Islet precursor cell (in vitro differentiated cells): ENCODE data around the gene MRGPRX3.
"Not testable (repeated sequence)": the region's sequence is repeated elsewhere in the genome, so short reads cannot be mapped to it uniquely, and the experiment has no call there.

Source experiments
- DNase-seq: peaks from one replicate; pipeline ENCODE4 v3.0.0-alpha.2; 2018

MRGPRX3 gene

GRCh38 chr11:18132341-18132740 is at the start of gene MRGPRX3:
Gene MRGPRX3 (plus strand): TSS chr11:18132571. CDS start chr11:18137203, 4,632 bp downstream.
- no peak for DNase-seq

- no peak for DNase-seq
These were observed 44.0 kb upstream of the MRGPRX3 start for GRCh38 chr11:18088366-18088765.

GRCh38 chr11:18088966-18089365 is 43.4 kb upstream of the MRGPRX3 start:
- no peak for DNase-seq

- no peak for DNase-seq
These were observed 40.6 kb upstream of the MRGPRX3 start for GRCh38 chr11:18091731-18092130.

GRCh38 chr11:18093959-18094358 is 38.4 kb upstream of the MRGPRX3 start:
- no peak for DNase-seq

- DNase-seq, result no peak
These were observed 31.3 kb upstream of the MRGPRX3 start for GRCh38 chr11:18100926-18101656.

- no peak for DNase-seq
These were observed 27.1 kb upstream of the MRGPRX3 start for GRCh38 chr11:18105086-18105801.

GRCh38 chr11:18105802-18106574 is 26.4 kb upstream of the MRGPRX3 start, which contains the start of gene SAAL1:
Gene SAAL1 (minus strand): TSS chr11:18106082. CDS start chr11:18106041, 41 bp downstream.
- peak; percentile 90 for DNase-seq

- no peak for DNase-seq
These were observed 25.7 kb upstream of the MRGPRX3 start for GRCh38 chr11:18106688-18107087.

- no peak for DNase-seq
These were observed 24.1 kb upstream of the MRGPRX3 start for GRCh38 chr11:18108254-18108653.

GRCh38 chr11:18111005-18111404 is 21.4 kb upstream of the MRGPRX3 start:
- no peak for DNase-seq

GRCh38 chr11:18115360-18116127 is 16.8 kb upstream of the MRGPRX3 start:
- DNase-seq, result peak; percentile 74

GRCh38 chr11:18121331-18121828 is 11.0 kb upstream of the MRGPRX3 start:
- DNase-seq, result not testable (repeated sequence)

GRCh38 chr11:18131115-18131514 is 1.3 kb upstream of the MRGPRX3 start:
- not testable (repeated sequence) for DNase-seq

GRCh38 chr11:18135308-18135707 is 2.9 kb downstream of the MRGPRX3 start:
- no peak for DNase-seq

- no peak for DNase-seq
These were observed 4.9 kb downstream of the MRGPRX3 start for GRCh38 chr11:18137186-18137800.

- no peak for DNase-seq
These were observed 7.8 kb downstream of the MRGPRX3 start for GRCh38 chr11:18140145-18140544.

- no peak for DNase-seq
These were observed 11.9 kb downstream of the MRGPRX3 start for GRCh38 chr11:18144243-18144642.

- DNase-seq, result no peak
These were observed 12.7 kb downstream of the MRGPRX3 start for GRCh38 chr11:18145025-18145424.

GRCh38 chr11:18145837-18146236 is 13.5 kb downstream of the MRGPRX3 start:
- no peak for DNase-seq

GRCh38 chr11:18151581-18151980 is 19.2 kb downstream of the MRGPRX3 start:
- no peak for DNase-seq

- DNase-seq, result no peak
These were observed 36.0 kb downstream of the MRGPRX3 start for GRCh38 chr11:18168372-18168771.
